Fibroblast of skin of right biceps (primary cell): ENCODE results near the gene GPC5.
A peak's percentile ranks its signal among the peaks of the same experiment; 100 is the strongest.

Experiments
- DNase-seq: peaks from one replicate; pipeline ENCODE4 v3.0.0-alpha.2; 2013

The GPC5 gene

GRCh38 chr13:92821324-92821723 is 1422.9 kb downstream of the GPC5 start:
- DNase-seq, result no peak

- no peak for DNase-seq
These were observed 1424.6 kb downstream of the GPC5 start for GRCh38 chr13:92823059-92823458.

- DNase-seq, result no peak
These were observed 1427.6 kb downstream of the GPC5 start for GRCh38 chr13:92825938-92826596.

- DNase-seq, result no peak
These were observed 1429.1 kb downstream of the GPC5 start for GRCh38 chr13:92827503-92827902.

GRCh38 chr13:92829930-92830329 is 1431.5 kb downstream of the GPC5 start:
- DNase-seq, result no peak

GRCh38 chr13:92830821-92831220 is 1432.4 kb downstream of the GPC5 start:
- no peak for DNase-seq

GRCh38 chr13:92833071-92833470 is 1434.7 kb downstream of the GPC5 start:
- DNase-seq, result no peak

GRCh38 chr13:92836171-92836570 is 1437.8 kb downstream of the GPC5 start:
- no peak for DNase-seq

GRCh38 chr13:92838786-92839185 is 1440.4 kb downstream of the GPC5 start:
- DNase-seq, result peak; percentile 98

GRCh38 chr13:92842145-92842544 is 1443.7 kb downstream of the GPC5 start:
- DNase-seq, result peak; percentile 90

GRCh38 chr13:92843549-92843948 is 1445.1 kb downstream of the GPC5 start:
- DNase-seq, result peak; percentile 79

- DNase-seq, result no peak
These were observed 1451.0 kb downstream of the GPC5 start for GRCh38 chr13:92849381-92849780.

GRCh38 chr13:92864584-92865284 is 1466.3 kb downstream of the GPC5 start:
- no peak for DNase-seq

- DNase-seq, result no peak
These were observed 1474.6 kb downstream of the GPC5 start for GRCh38 chr13:92873029-92873428.

GRCh38 chr13:92886535-92887077 is 1488.2 kb downstream of the GPC5 start:
- no peak for DNase-seq

- DNase-seq, result no peak
These were observed 1496.0 kb downstream of the GPC5 start for GRCh38 chr13:92894447-92894846.

GRCh38 chr13:92896842-92897241 is 1498.4 kb downstream of the GPC5 start:
- DNase-seq, result peak; percentile 42

GRCh38 chr13:92898946-92899345 is 1500.5 kb downstream of the GPC5 start:
- peak; percentile 15 for DNase-seq

GRCh38 chr13:92900446-92900845 is 1502.0 kb downstream of the GPC5 start:
- DNase-seq, result no peak

- DNase-seq, result no peak
These were observed 1503.3 kb downstream of the GPC5 start for GRCh38 chr13:92901739-92902138.

GRCh38 chr13:92912629-92913028 is 1514.2 kb downstream of the GPC5 start:
- DNase-seq, result no peak

GRCh38 chr13:92913840-92914239 is 1515.4 kb downstream of the GPC5 start:
- no peak for DNase-seq
